Upper lobe of left lung (tissue), 6 donors: ENCODE results near the gene TPM4. TPM values are rescaled to one million over a fixed set of nuclear protein-coding genes. Genes with fewer than 3 reads are reported as not detected.

ENCODE experiments used
- ATAC-seq, 2 donors: fragments of 200-7000 bp; cut with Tn5 transposase; one replicate each; pipeline ENCODE4 v1.9.1; 2022; ENCODE audit warnings: mild to moderate bottlenecking in 2 of 2, moderate library complexity in 2 of 2; ENCODE audit not compliant: low FRiP score in 2 of 2
- DNase-seq, 2 donors: peaks; one replicate each; pipeline ENCODE4 v3.0.0-alpha.2; 2019 to 2020
- H3K27ac ChIP-seq, 4 donors: fragments of 200-600 bp; sonication (generic); one replicate each; pipeline ENCODE4 v1.5.1; 2016 to 2019
- H3K27me3 ChIP-seq, 4 donors: fragments of 200-600 bp; sonication (generic); one replicate each; pipeline ENCODE4 v1.5.1; 2017 to 2019
- H3K36me3 ChIP-seq, 4 donors: fragments of 200-600 bp; sonication (generic); one replicate each; pipeline ENCODE4 v1.5.1; 2016 to 2019
- H3K4me1 ChIP-seq, 4 donors: fragments of 200-600 bp; sonication (generic); one replicate each; pipeline ENCODE4 v1.5.1; 2018 to 2019
- H3K4me3 ChIP-seq, 4 donors: fragments of 200-600 bp; sonication (generic); one replicate each; pipeline ENCODE4 v1.5.1; 2017 to 2019; ENCODE audit warnings: mild to moderate bottlenecking in 2 of 4, moderate library complexity in 1 of 4
- H3K9me3 ChIP-seq, 4 donors: fragments of 200-600 bp; sonication (generic); one replicate each; pipeline ENCODE4 v1.5.1; 2018 to 2019
- CTCF ChIP-seq, 6 experiments: fragments of 450-650 bp in 4 of 6; fragments of 200-600 bp in 2 of 6; sonication (generic) in 2 of 6; IDR thresholded peaks; one replicate each; pipeline ENCODE4 v1.5.1; 2016 to 2019; ENCODE audit warnings: antibody characterized with exemption in 6 of 6
- EP300 ChIP-seq, 4 donors: sonication (generic); formaldehyde crosslinking; IDR thresholded peaks; one replicate each; pipeline ENCODE4 v1.5.1; 2017; ENCODE audit warnings: antibody characterized with exemption in 4 of 4, control low read depth in 2 of 4
- POLR2A ChIP-seq, 4 donors: fragments of 450-650 bp; IDR thresholded peaks; one replicate each; pipeline ENCODE4 v1.5.1; 2016 to 2017; ENCODE audit warnings: antibody characterized with exemption in 4 of 4, mild to moderate bottlenecking in 2 of 4
- POLR2AphosphoS5 ChIP-seq, 2 donors: sonication (generic); formaldehyde crosslinking; IDR thresholded peaks; one replicate each; pipeline ENCODE4 v1.5.1; 2017; ENCODE audit warnings: antibody characterized with exemption in 2 of 2
- WGBS, 2 donors: methylation state at CpG; one replicate each; pipeline ENCODE4 v1.1.5; 2017 to 2018; 5-methylcytosine and 5-hydroxymethylcytosine counted together
- total RNA-seq, 6 donors: library from RNA; depleted of rRNA in 4 of 6; stranded (reverse); fragments of >200 nt in 4 of 6; gene quantifications; one replicate each; pipeline versions ENCODE4 v1.1.0 to v1.2.1, GENCODE V29; 2016 to 2021
- donor health status: DM: no; HTN: no; CAD: no; lungs with moderate emphysema.
- donor health status: DM: no; HTN: yes; CAD: no; lungs with severe emphysema.

The TPM4 gene
- total RNA-seq, 6 donors from 2014 or later, result 258 to 569 (median 392) TPM

- DNase-seq, result no peak
- Histone ChIP-seq H3K27ac (no peak overlapping the region), H3K4me3 (no peak overlapping the region), H3K36me3 (no peaks in the 10 kb centered on the region), H3K4me1 (peaks cover 7 to 11% (median 9%) of the 10 kb centered on the region in 4 donors), H3K27me3 (no peaks in the 10 kb centered on the region), H3K9me3 (no peaks in the 10 kb centered on the region)
- 73 to 75% methylated on average over 11 to 16 of the region's 17 CpGs for WGBS, 2 donors
- TF ChIP-seq POLR2A (IDR thresholded peaks at IDR 0.05) (no peak), POLR2AphosphoS5 (IDR thresholded peaks at IDR 0.05) (no peak), EP300 (IDR thresholded peaks at IDR 0.05) (no peak), CTCF (IDR thresholded peaks at IDR 0.05) (no peak)
- no peak for ATAC-seq
These were observed 38.7 kb upstream of the TPM4 start for GRCh38 chr19:16037424-16038195.

- H3K4me1 ChIP-seq, result peaks cover 7 to 11% (median 9%) of the 10 kb centered on the region in 4 donors
- no peaks in the 10 kb centered on the region for H3K27me3 ChIP-seq
- H3K36me3 ChIP-seq, result no peaks in the 10 kb centered on the region
- H3K4me3 ChIP-seq, result no peak overlapping the region
- H3K9me3 ChIP-seq, result no peaks in the 10 kb centered on the region
- DNase-seq, result no peak
- no peak for ATAC-seq
- no peak overlapping the region for H3K27ac ChIP-seq
- TF ChIP-seq POLR2AphosphoS5 (IDR thresholded peaks at IDR 0.05) (no peak), EP300 (IDR thresholded peaks at IDR 0.05) (no peak), POLR2A (IDR thresholded peaks at IDR 0.05) (no peak), CTCF (IDR thresholded peaks at IDR 0.05) (no peak)
- 76% methylated on average over 5 of the region's 5 CpGs; no CpG with 5 or more reads in 1 of the 2 donors for WGBS, 2 donors
These were observed 38.0 kb upstream of the TPM4 start for GRCh38 chr19:16038196-16038695.

- DNase-seq, result peak in 1 of 2 donors; percentile 54
- WGBS, 2 donors, result 87 to 89% methylated on average over 13 to 18 of the region's 18 CpGs
These were observed 37.2 kb upstream of the TPM4 start for GRCh38 chr19:16039081-16039480.

GRCh38 chr19:16039545-16039944, 36.8 kb upstream of the TPM4 start:
- TF ChIP-seq POLR2A (IDR thresholded peaks at IDR 0.05) (no peak), POLR2AphosphoS5 (IDR thresholded peaks at IDR 0.05) (no peak), CTCF (IDR thresholded peaks at IDR 0.05) (no peak), EP300 (IDR thresholded peaks at IDR 0.05) (no peak)
- peaks cover 7 to 11% (median 9%) of the 10 kb centered on the region in 4 donors for H3K4me1 ChIP-seq
- DNase-seq, result peak in 1 of 2 donors; percentile 19
- no peaks in the 10 kb centered on the region for H3K27me3 ChIP-seq
- H3K4me3 ChIP-seq, result no peak overlapping the region
- no peak overlapping the region for H3K27ac ChIP-seq
- no peaks in the 10 kb centered on the region for H3K9me3 ChIP-seq
- H3K36me3 ChIP-seq, result no peaks in the 10 kb centered on the region
- no peak for ATAC-seq
- 89 to 92% methylated on average over 5 of the region's 5 CpGs for WGBS, 2 donors

More at GRCh38 chr19:16039081-16039480, 37.2 kb upstream of the TPM4 start:
- TF ChIP-seq EP300 (IDR thresholded peaks at IDR 0.05) (no peak), POLR2A (IDR thresholded peaks at IDR 0.05) (no peak), CTCF (IDR thresholded peaks at IDR 0.05) (no peak), POLR2AphosphoS5 (IDR thresholded peaks at IDR 0.05) (no peak)
- no peak for ATAC-seq
- Histone ChIP-seq H3K36me3 (no peaks in the 10 kb centered on the region), H3K27me3 (no peaks in the 10 kb centered on the region), H3K4me1 (peaks cover 7 to 11% (median 9%) of the 10 kb centered on the region in 4 donors), H3K27ac (no peak overlapping the region), H3K4me3 (no peak overlapping the region), H3K9me3 (no peaks in the 10 kb centered on the region)
